Measurements from ENCODE around the gene TNNT1.

GRCh38 chr19:55090564-55090963 is 58.4 kb downstream of the TNNT1 start:
- TF ChIP-seq CTCF (IDR thresholded peaks at IDR 0.05; ENCODE audit: insufficient read depth, low read depth, low read length) (no peak), EZH2 (IDR thresholded peaks at IDR 0.05; ENCODE audit: insufficient read depth, low read length) (no peak)

All from astrocyte (in vitro differentiated cells and primary cell).